K562 (cell line): ENCODE data around the gene ITSN1. TPM values are rescaled to one million over a fixed set of nuclear protein-coding genes. Genes with fewer than 3 reads are reported as not detected.

Experiments used
- ATAC-seq: fragments of 200-7000 bp; cut with Tn5 transposase; 3 replicates; pipeline ENCODE4 v1.9.1; 2020; ENCODE audit warnings: moderate library complexity
- BruUV-seq: library from RNA; stranded (reverse); fragments of 400-500 nt; replicated peaks from 2 replicates; lab custom pipeline; 2021; lab: Mats Ljungman, UMichigan
- CTCF ChIA-PET: fragments of 300-600 bp; formaldehyde crosslinking; extraction: SDS; loops from one replicate; lab custom pipeline; 2021; ENCODE audit warnings: low intra/inter-chr PET ratio; lab: Yijun Ruan, JAX
- POLR2A ChIA-PET: fragments of 300-600, 350-650 bp; sonication (Branson Sonifier 250); formaldehyde crosslinking; extraction: SDS; loops from one replicate; lab custom pipeline; 2021; ENCODE audit warnings: antibody characterized with exemption, inconsistent platforms; lab: Yijun Ruan, JAX
- DNase-seq, 4 experiments: peaks; one replicate each; pipeline versions ENCODE4 v3.0.0 to v3.0.0-alpha.2; 2011 to 2018; ENCODE audit warnings: low spot score in 3 of 4, mixed read lengths in 3 of 4; ENCODE audit errors: extremely low read depth in 1 of 4
- FAIRE-seq: peaks from 2 replicates; lab custom pipeline; 2011; peaks lifted over from hg19 to GRCh38; lab: Jason Lieb, UNC
- H2AFZ ChIP-seq: 2 replicates; pipeline ENCODE4 v1.6.0; 2011; ENCODE audit warnings: low read depth, low read length, control low read depth, inconsistent platforms
- H3K27ac ChIP-seq: fragments of 200-600 bp; 3 replicates; pipeline ENCODE4 v1.8.0; 2011; ENCODE audit warnings: low read depth, mild to moderate bottlenecking, control low read depth, inconsistent platforms, low read length, moderate library complexity, mixed read lengths; ENCODE audit errors: extremely low read depth
- H3K27me3 ChIP-seq, 2 experiments: fragments of 300-600 bp in 1 of 2; 2 replicates in 1 of 2; 3 replicates in 1 of 2; pipeline versions ENCODE4 v1.6.0 to v1.8.0; 2011; ENCODE audit warnings: inconsistent platforms in 2 of 2, low read length in 2 of 2, mild to moderate bottlenecking in 1 of 2, mixed read lengths in 1 of 2, moderate library complexity in 1 of 2; ENCODE audit not compliant: control insufficient read depth in 2 of 2, insufficient read depth in 2 of 2
- H3K36me3 ChIP-seq: fragments of 300-600 bp; 3 replicates; pipeline ENCODE4 v1.8.0; 2011; ENCODE audit warnings: mild to moderate bottlenecking, low read length, inconsistent platforms; ENCODE audit not compliant: control insufficient read depth, insufficient read depth
- H3K4me1 ChIP-seq, 2 experiments: fragments of 200-600 bp in 1 of 2; replicated peaks in 1 of 2; 2 replicates in 1 of 2; 3 replicates in 1 of 2; pipeline versions ENCODE4 v1.5.1 to v1.8.0; 2011; ENCODE audit warnings: inconsistent platforms in 2 of 2, low read length in 2 of 2, mild to moderate bottlenecking in 1 of 2, mixed read lengths in 1 of 2, moderate library complexity in 1 of 2; ENCODE audit not compliant: control insufficient read depth in 2 of 2, insufficient read depth in 2 of 2
- H3K4me2 ChIP-seq: 2 replicates; pipeline ENCODE4 v1.6.1; 2011; ENCODE audit warnings: low read length, control low read depth, inconsistent platforms, mixed read lengths; ENCODE audit not compliant: insufficient read depth
- H3K4me3 ChIP-seq: fragments of 200-600 bp; sonication (generic), shearing (Covaris generic); 2 replicates; pipeline ENCODE4 v1.5.1; 2016; ENCODE audit warnings: control low read depth, inconsistent platforms
- H3K79me2 ChIP-seq: fragments of 200-600 bp; 3 replicates; pipeline ENCODE4 v1.8.0; 2011; ENCODE audit warnings: low read length, inconsistent platforms; ENCODE audit not compliant: control insufficient read depth, insufficient read depth
- H3K9ac ChIP-seq, 2 experiments: 2 replicates each; pipeline versions ENCODE4 v1.6.0 to v1.6.1; 2011; ENCODE audit warnings: low read depth in 2 of 2, low read length in 2 of 2, control low read depth in 1 of 2, inconsistent platforms in 1 of 2, mild to moderate bottlenecking in 1 of 2, mixed read lengths in 1 of 2; ENCODE audit not compliant: insufficient read depth in 1 of 2
- H3K9me1 ChIP-seq: one replicate; pipeline ENCODE4 v1.6.0; 2011; ENCODE audit warnings: inconsistent platforms, mild to moderate bottlenecking, low read length, moderate library complexity; ENCODE audit not compliant: control insufficient read depth, insufficient read depth
- H3K9me3 ChIP-seq: replicated peaks from 2 replicates; pipeline ENCODE4 v1.5.1; 2011; ENCODE audit warnings: low read depth, low read length, inconsistent platforms; ENCODE audit not compliant: control insufficient read depth, insufficient read depth
- H4K20me1 ChIP-seq: replicated peaks from 2 replicates; pipeline ENCODE4 v1.6.1; 2011; ENCODE audit warnings: low read length, inconsistent platforms, mixed read lengths; ENCODE audit not compliant: control insufficient read depth, insufficient read depth
- CBFB ChIP-seq: sonication (generic); formaldehyde crosslinking; IDR thresholded peaks from 2 replicates; pipeline ENCODE4 v1.4.0; 2020; ENCODE audit warnings: mild to moderate bottlenecking, missing genetic modification reagents
- JUNB ChIP-seq: fragments of 450-650 bp; formaldehyde crosslinking; conservative IDR thresholded peaks from 2 replicates; pipeline ENCODE4 v1.4.0; 2020; ENCODE audit warnings: mild to moderate bottlenecking
- MAZ ChIP-seq, 2 experiments: fragments of 450-650 bp in 1 of 2; sonication (generic) in 1 of 2; formaldehyde crosslinking; IDR thresholded peaks in 1 of 2; conservative IDR thresholded peaks in 1 of 2; 2 replicates each; pipeline versions ENCODE4 v1.4.0 to v1.5.0; 2020; ENCODE audit warnings: mild to moderate bottlenecking in 1 of 2, missing genetic modification reagents in 1 of 2
- POLR2B ChIP-seq: fragments of 450-650 bp; IDR thresholded peaks from 2 replicates; pipeline ENCODE4 v1.6.1; 2018; ENCODE audit warnings: low read depth; ENCODE audit not compliant: partially characterized antibody
- STAT5A ChIP-seq: IDR thresholded peaks from 2 replicates; pipeline ENCODE4 v1.6.1; 2012; ENCODE audit warnings: low read length, inconsistent platforms, borderline replicate concordance
- YY1 ChIP-seq, 3 experiments: IDR thresholded peaks; 2 replicates each; pipeline ENCODE4 v1.6.1; 2011; ENCODE audit warnings: low read length in 2 of 3, mild to moderate bottlenecking in 2 of 3, moderate library complexity in 2 of 3, borderline replicate concordance in 1 of 3, control low read depth in 1 of 3, low read depth in 1 of 3; ENCODE audit not compliant: insufficient read depth in 3 of 3, insufficient replicate concordance in 2 of 3, control insufficient read depth in 1 of 3, insufficient read length in 1 of 3; ENCODE audit errors: extremely low read depth in 1 of 3
- ZFX ChIP-seq: sonication (generic); formaldehyde crosslinking; IDR thresholded peaks from 2 replicates; pipeline ENCODE4 v1.8.0; 2022; ENCODE audit warnings: mild to moderate bottlenecking, missing genetic modification reagents, moderate library complexity
- WGBS: fragments of 100-300 bp; shearing (Covaris generic); methylation state at CpG from one replicate; pipeline ENCODE4 v1.1.6; 2016; ENCODE audit warnings: low coverage, mixed read lengths; ENCODE audit not compliant: insufficient coverage; ENCODE audit errors: missing lambda C conversion rate; 5-methylcytosine and 5-hydroxymethylcytosine counted together
- in situ Hi-C: fragments of 300-500 bp; cut with MboI; formaldehyde crosslinking; loops from 4 replicates; pipeline ENCODE4 v1.15.0; 2018; ENCODE audit warnings: inconsistent platforms, mixed read lengths
- intact Hi-C: fragments of 100-400 bp; cut with micrococcal nuclease; formaldehyde crosslinking; loops from 2 replicates; pipeline ENCODE4 v1.14.2; 2022
- polyA plus RNA-seq, 8 experiments: library from polyadenylated mRNA; depleted of rRNA in 4 of 8; stranded (reverse) in 5 of 8; unstranded in 3 of 8; fragments of >200 nt; fragmentation: Nextera tagmentation in 2 of 8; fragmentation: Illumina TruSeq in 1 of 8; extraction: Ambion mirVana in 2 of 8; extraction: Trizol in 1 of 8; gene quantifications; 2 replicates each; pipeline versions ENCODE4 v1.2.1 to v1.2.3, GENCODE V29; 2011 to 2014; ENCODE audit warnings: inconsistent platforms in 1 of 8, missing spikeins in 1 of 8
- total RNA-seq, 7 experiments: library from RNA; depleted of rRNA in 6 of 7; stranded (reverse); fragments of >200 nt in 6 of 7; fragmentation: Illumina TruSeq in 2 of 7; extraction: Trizol in 2 of 7; gene quantifications; 2 replicates each; pipeline versions ENCODE4 v1.2.1 to v1.2.3, GENCODE V29; 2011 to 2021; ENCODE audit warnings: low replicate concordance in 1 of 7
- TF ChIP-seq, protein P1 (sequence below): fragments of 250-450 bp; sonication (Bioruptor Pico); IDR thresholded peaks from 2 replicates; pipeline ENCODE4 v1.4.0; 2020
- TF ChIP-seq, protein P2 (sequence below): sonication (generic); formaldehyde crosslinking; IDR thresholded peaks from 2 replicates; pipeline ENCODE4 v1.8.0; 2022; ENCODE audit warnings: missing genetic modification reagents, mild to moderate bottlenecking, borderline replicate concordance
- TF ChIP-seq, protein P3 (sequence below): IDR thresholded peaks from 2 replicates; pipeline ENCODE4 v1.6.1; 2012; ENCODE audit warnings: low read depth, low read length, improper control_type of control experiment, borderline replicate concordance
- TF ChIP-seq, protein P4 (sequence below), 2 experiments: fragments of 450-650 bp; conservative IDR thresholded peaks; 2 replicates each; pipeline ENCODE4 v1.6.1; 2017; ENCODE audit warnings: mild to moderate bottlenecking in 2 of 2, moderate library complexity in 2 of 2
- TF ChIP-seq, protein P5 (sequence below): fragments of 450-650 bp; conservative IDR thresholded peaks from 2 replicates; pipeline ENCODE4 v1.6.1; 2016; ENCODE audit warnings: missing genetic modification characterization, low read depth, mild to moderate bottlenecking, control low read depth, missing compliant biosample characterization

Gene ITSN1
- total and polyA plus RNA-seq, 9 of the 15 experiments (the other 6 are each of a cell fraction or from before 2014, with no cell fraction given) = 1.1 to 12.6 (median 4.8) TPM

DNA sequence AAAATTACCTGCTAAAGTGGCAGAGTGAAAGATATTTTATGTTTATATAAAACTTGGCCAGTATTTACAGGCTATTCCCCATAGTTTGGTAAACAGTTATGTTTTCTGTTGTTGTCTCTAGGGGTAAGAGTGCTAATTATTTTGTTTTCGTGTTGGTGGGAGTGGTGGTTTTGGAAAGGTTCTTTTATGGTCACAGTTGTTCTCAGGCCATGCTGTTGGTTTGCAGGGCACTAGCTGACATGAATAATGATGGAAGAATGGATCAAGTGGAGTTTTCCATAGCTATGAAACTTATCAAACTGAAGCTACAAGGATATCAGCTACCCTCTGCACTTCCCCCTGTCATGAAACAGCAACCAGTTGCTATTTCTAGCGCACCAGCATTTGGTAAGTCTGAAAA lies 92.5 kb downstream of the ITSN1 start:
- intact Hi-C loops (no loop called here), in situ Hi-C loops (no loop called here)
- no peaks in the 10 kb centered on the region for H3K27me3 ChIP-seq
- FAIRE-seq (no peak), ATAC-seq (no peak), DNase-seq (no peak)
- H2AFZ ChIP-seq = no peak overlapping the region
- no peak overlapping the region for H3K4me2 ChIP-seq
- H3K36me3 ChIP-seq = no peaks in the 10 kb centered on the region
- BruUV-seq = no TSS peak
- 7% methylated on average over 2 of the region's 2 CpGs for WGBS
- CTCF ChIA-PET = interaction anchor here (0.5 kb wide), 1 partner anchor 136 kb away, joined by 3 read pairs; no protein-coding TSS in a partner anchor
- peaks cover 0 to 3% of the 10 kb centered on the region in 2 experiments; a peak in 1 of 5 replicates for H3K4me1 ChIP-seq
- H3K79me2 ChIP-seq = no peaks in the 10 kb centered on the region
- POLR2A ChIA-PET = interaction anchor here (1.1 to 1.6 kb wide), 2 partner anchors 9 to 24 kb away, joined by 3 to 4 read pairs; no protein-coding TSS in a partner anchor
- no peaks in the 10 kb centered on the region for H3K9me3 ChIP-seq
- no peak overlapping the region for H3K9ac ChIP-seq
- H3K9me1 ChIP-seq = no peaks in the 10 kb centered on the region
- no peak overlapping the region for H3K27ac ChIP-seq
- no peaks in the 10 kb centered on the region for H4K20me1 ChIP-seq
- no peak overlapping the region for H3K4me3 ChIP-seq
- TF ChIP-seq, protein P1, sequence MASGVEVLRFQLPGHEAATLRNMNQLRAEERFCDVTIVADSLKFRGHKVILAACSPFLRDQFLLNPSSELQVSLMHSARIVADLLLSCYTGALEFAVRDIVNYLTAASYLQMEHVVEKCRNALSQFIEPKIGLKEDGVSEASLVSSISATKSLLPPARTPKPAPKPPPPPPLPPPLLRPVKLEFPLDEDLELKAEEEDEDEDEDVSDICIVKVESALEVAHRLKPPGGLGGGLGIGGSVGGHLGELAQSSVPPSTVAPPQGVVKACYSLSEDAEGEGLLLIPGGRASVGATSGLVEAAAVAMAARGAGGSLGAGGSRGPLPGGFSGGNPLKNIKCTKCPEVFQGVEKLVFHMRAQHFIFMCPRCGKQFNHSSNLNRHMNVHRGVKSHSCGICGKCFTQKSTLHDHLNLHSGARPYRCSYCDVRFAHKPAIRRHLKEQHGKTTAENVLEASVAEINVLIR (CRISPR knock-in tag) = no peak
- TF ChIP-seq, protein P2, sequence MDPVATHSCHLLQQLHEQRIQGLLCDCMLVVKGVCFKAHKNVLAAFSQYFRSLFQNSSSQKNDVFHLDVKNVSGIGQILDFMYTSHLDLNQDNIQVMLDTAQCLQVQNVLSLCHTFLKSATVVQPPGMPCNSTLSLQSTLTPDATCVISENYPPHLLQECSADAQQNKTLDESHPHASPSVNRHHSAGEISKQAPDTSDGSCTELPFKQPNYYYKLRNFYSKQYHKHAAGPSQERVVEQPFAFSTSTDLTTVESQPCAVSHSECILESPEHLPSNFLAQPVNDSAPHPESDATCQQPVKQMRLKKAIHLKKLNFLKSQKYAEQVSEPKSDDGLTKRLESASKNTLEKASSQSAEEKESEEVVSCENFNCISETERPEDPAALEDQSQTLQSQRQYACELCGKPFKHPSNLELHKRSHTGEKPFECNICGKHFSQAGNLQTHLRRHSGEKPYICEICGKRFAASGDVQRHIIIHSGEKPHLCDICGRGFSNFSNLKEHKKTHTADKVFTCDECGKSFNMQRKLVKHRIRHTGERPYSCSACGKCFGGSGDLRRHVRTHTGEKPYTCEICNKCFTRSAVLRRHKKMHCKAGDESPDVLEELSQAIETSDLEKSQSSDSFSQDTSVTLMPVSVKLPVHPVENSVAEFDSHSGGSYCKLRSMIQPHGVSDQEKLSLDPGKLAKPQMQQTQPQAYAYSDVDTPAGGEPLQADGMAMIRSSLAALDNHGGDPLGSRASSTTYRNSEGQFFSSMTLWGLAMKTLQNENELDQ = no peak
- TF ChIP-seq POLR2B (no peak), JUNB (CRISPR knock-in tag) (no peak), ZFX (CRISPR knock-in tag) (no peak), CBFB (CRISPR knock-in tag) (no peak), STAT5A (no peak), YY1 (IDR thresholded peaks at IDR 0.05; ENCODE audit: borderline replicate concordance in 1 of 3, control insufficient read depth in 1 of 3, extremely low read depth in 1 of 3, insufficient read depth in 3 of 3, insufficient read length in 1 of 3, insufficient replicate concordance in 2 of 3, low read depth in 1 of 3, low read length in 2 of 3) (no peak), MAZ (CRISPR knock-in tag; conservative IDR thresholded peaks at IDR 0.05 in 1 of 2, IDR thresholded peaks at IDR 0.05 in 1 of 2) (no peak)
- TF ChIP-seq, protein P3, sequence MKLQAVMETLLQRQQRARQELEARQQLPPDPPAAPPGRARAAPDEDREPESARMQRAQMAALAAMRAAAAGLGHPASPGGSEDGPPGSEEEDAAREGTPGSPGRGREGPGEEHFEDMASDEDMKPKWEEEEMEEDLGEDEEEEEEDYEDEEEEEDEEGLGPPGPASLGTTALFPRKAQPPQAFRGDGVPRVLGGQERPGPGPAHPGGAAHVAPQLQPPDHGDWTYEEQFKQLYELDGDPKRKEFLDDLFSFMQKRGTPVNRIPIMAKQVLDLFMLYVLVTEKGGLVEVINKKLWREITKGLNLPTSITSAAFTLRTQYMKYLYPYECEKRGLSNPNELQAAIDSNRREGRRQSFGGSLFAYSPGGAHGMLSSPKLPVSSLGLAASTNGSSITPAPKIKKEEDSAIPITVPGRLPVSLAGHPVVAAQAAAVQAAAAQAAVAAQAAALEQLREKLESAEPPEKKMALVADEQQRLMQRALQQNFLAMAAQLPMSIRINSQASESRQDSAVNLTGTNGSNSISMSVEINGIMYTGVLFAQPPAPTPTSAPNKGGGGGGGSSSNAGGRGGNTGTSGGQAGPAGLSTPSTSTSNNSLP = no peak
- TF ChIP-seq, protein P4, sequence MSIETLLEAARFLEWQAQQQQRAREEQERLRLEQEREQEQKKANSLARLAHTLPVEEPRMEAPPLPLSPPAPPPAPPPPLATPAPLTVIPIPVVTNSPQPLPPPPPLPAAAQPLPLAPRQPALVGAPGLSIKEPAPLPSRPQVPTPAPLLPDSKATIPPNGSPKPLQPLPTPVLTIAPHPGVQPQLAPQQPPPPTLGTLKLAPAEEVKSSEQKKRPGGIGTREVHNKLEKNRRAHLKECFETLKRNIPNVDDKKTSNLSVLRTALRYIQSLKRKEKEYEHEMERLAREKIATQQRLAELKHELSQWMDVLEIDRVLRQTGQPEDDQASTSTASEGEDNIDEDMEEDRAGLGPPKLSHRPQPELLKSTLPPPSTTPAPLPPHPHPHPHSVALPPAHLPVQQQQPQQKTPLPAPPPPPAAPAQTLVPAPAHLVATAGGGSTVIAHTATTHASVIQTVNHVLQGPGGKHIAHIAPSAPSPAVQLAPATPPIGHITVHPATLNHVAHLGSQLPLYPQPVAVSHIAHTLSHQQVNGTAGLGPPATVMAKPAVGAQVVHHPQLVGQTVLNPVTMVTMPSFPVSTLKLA (conservative IDR thresholded peaks at IDR 0.05) = no peak
- TF ChIP-seq, protein P5, sequence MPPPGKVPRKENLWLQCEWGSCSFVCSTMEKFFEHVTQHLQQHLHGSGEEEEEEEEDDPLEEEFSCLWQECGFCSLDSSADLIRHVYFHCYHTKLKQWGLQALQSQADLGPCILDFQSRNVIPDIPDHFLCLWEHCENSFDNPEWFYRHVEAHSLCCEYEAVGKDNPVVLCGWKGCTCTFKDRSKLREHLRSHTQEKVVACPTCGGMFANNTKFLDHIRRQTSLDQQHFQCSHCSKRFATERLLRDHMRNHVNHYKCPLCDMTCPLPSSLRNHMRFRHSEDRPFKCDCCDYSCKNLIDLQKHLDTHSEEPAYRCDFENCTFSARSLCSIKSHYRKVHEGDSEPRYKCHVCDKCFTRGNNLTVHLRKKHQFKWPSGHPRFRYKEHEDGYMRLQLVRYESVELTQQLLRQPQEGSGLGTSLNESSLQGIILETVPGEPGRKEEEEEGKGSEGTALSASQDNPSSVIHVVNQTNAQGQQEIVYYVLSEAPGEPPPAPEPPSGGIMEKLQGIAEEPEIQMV (tag) = no peak
